SU-DHL-6 (cell line): ENCODE results near the gene ISG20L2.

Experiments used
- H2AFZ ChIP-seq: fragments of 200-600 bp; sonication (generic); 2 replicates; pipeline ENCODE4 v1.6.1; 2014; ENCODE audit warnings: low read depth, mild to moderate bottlenecking, moderate library complexity, mixed read lengths, antibody characterized with exemption, low read length; ENCODE audit not compliant: severe bottlenecking
- H3F3A ChIP-seq: fragments of 200-600 bp; shearing (Covaris generic); 2 replicates; pipeline ENCODE4 v1.6.0; 2016; ENCODE audit warnings: antibody characterized with exemption, mild to moderate bottlenecking; ENCODE audit not compliant: insufficient read depth
- H3K27ac ChIP-seq: fragments of 200-600 bp; sonication (generic); 2 replicates; pipeline ENCODE4 v1.5.1; 2016; ENCODE audit warnings: low read depth, mild to moderate bottlenecking, low read length, moderate library complexity, mixed read lengths
- H3K27me3 ChIP-seq: fragments of 200-600 bp; sonication (generic), shearing (Covaris generic); 2 replicates; pipeline ENCODE4 v1.6.0; 2014; ENCODE audit warnings: mild to moderate bottlenecking, low read length
- H3K36me3 ChIP-seq: fragments of 200-600 bp; sonication (generic); 2 replicates; pipeline ENCODE4 v1.6.1; 2014; ENCODE audit warnings: mild to moderate bottlenecking, low read length, mixed read lengths
- H3K4me2 ChIP-seq: fragments of 300-600, 200-600 bp; shearing (Covaris generic), sonication (generic); 2 replicates; pipeline ENCODE4 v1.6.0; 2014; ENCODE audit warnings: low read length, low read depth, mild to moderate bottlenecking; ENCODE audit not compliant: poor library complexity, severe bottlenecking
- H3K4me3 ChIP-seq: fragments of 200-600 bp; sonication (generic); 2 replicates; pipeline ENCODE4 v1.5.1; 2014; ENCODE audit warnings: antibody characterized with exemption, low read length, mild to moderate bottlenecking, mixed read lengths; ENCODE audit not compliant: insufficient read depth, poor library complexity, severe bottlenecking
- H3K79me2 ChIP-seq: fragments of 200-600 bp; sonication (generic); 2 replicates; pipeline ENCODE4 v1.6.1; 2014; ENCODE audit warnings: mild to moderate bottlenecking, low read length, moderate library complexity; ENCODE audit not compliant: insufficient read depth
- H3K9ac ChIP-seq: fragments of 200-600 bp; sonication (generic); 2 replicates; pipeline ENCODE4 v1.7.0; 2014; ENCODE audit warnings: mild to moderate bottlenecking, low read length
- H3K9me2 ChIP-seq: fragments of 200-600 bp; sonication (generic); replicated peaks from 2 replicates; pipeline ENCODE4 v1.6.1; 2014; ENCODE audit warnings: low read length; ENCODE audit not compliant: insufficient read depth
- H3K9me3 ChIP-seq: fragments of 200-600 bp; sonication (generic); 2 replicates; pipeline ENCODE4 v1.6.1; 2014; ENCODE audit warnings: low read length, mixed read lengths; ENCODE audit not compliant: insufficient read depth
- H4K20me1 ChIP-seq: fragments of 200-600 bp; sonication (generic); 2 replicates; pipeline ENCODE4 v1.6.1; 2014; ENCODE audit warnings: low read depth, mild to moderate bottlenecking, antibody characterized with exemption, low read length, moderate library complexity, mixed read lengths
- EZH2phosphoT487 ChIP-seq: fragments of 200-600 bp; sonication (generic), shearing (Covaris generic); conservative IDR thresholded peaks from 2 replicates; pipeline ENCODE4 v1.6.1; 2018; ENCODE audit warnings: mild to moderate bottlenecking, antibody characterized with exemption, low read length, moderate library complexity, mixed read lengths
- TF ChIP-seq, protein P1 (sequence below): fragments of 200-600 bp; sonication (generic); IDR thresholded peaks from one replicate; pipeline ENCODE4 v1.5.1; 2017; ENCODE audit warnings: antibody characterized with exemption, mild to moderate bottlenecking, low read length, moderate library complexity; ENCODE audit not compliant: insufficient read depth, poor library complexity, severe bottlenecking

The ISG20L2 gene

GRCh38 chr1:156704166-156704711 lies 24.3 kb downstream of the ISG20L2 start:
- Histone ChIP-seq H3K4me3 (no peak overlapping the region), H3K4me2 (no peak overlapping the region), H2AFZ (no peak overlapping the region), H3K36me3 (no peaks in the 10 kb centered on the region), H3F3A (no peaks in the 10 kb centered on the region), H3K9ac (no peak overlapping the region), H3K9me2 (no peaks in the 10 kb centered on the region), H3K9me3 (no peaks in the 10 kb centered on the region), H4K20me1 (no peaks in the 10 kb centered on the region), H3K79me2 (no peaks in the 10 kb centered on the region), H3K27me3 (no peaks in the 10 kb centered on the region), H3K27ac (no peak overlapping the region)
- TF ChIP-seq, protein P1, sequence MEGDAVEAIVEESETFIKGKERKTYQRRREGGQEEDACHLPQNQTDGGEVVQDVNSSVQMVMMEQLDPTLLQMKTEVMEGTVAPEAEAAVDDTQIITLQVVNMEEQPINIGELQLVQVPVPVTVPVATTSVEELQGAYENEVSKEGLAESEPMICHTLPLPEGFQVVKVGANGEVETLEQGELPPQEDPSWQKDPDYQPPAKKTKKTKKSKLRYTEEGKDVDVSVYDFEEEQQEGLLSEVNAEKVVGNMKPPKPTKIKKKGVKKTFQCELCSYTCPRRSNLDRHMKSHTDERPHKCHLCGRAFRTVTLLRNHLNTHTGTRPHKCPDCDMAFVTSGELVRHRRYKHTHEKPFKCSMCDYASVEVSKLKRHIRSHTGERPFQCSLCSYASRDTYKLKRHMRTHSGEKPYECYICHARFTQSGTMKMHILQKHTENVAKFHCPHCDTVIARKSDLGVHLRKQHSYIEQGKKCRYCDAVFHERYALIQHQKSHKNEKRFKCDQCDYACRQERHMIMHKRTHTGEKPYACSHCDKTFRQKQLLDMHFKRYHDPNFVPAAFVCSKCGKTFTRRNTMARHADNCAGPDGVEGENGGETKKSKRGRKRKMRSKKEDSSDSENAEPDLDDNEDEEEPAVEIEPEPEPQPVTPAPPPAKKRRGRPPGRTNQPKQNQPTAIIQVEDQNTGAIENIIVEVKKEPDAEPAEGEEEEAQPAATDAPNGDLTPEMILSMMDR: no peak
- TF ChIP-seq EZH2phosphoT487: no peak

DNA sequence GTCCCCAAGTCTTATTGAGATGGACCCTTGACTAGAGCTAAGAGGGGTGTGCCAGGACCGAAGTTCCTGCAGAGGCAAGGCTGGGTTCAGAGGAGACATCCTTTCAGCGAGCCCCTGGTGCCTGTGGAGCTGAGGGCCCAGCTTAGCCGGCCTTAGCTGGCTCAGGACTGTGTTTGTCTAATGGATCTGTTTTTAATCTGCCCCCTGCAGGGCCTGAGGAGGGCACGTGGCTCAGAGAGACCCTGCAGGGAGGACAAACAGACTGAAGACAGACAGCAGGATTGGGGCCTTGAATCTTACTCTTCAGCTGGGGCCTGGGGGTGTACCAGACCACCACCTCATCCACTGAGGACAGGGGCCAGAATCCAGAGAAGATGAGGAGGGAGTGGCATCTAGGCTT lies 24.8 kb downstream of the ISG20L2 start:
- Histone ChIP-seq H3K27ac (no peak overlapping the region), H3K36me3 (no peaks in the 10 kb centered on the region)
- TF ChIP-seq EZH2phosphoT487: no peak
- TF ChIP-seq, protein P1: no peak

DNA sequence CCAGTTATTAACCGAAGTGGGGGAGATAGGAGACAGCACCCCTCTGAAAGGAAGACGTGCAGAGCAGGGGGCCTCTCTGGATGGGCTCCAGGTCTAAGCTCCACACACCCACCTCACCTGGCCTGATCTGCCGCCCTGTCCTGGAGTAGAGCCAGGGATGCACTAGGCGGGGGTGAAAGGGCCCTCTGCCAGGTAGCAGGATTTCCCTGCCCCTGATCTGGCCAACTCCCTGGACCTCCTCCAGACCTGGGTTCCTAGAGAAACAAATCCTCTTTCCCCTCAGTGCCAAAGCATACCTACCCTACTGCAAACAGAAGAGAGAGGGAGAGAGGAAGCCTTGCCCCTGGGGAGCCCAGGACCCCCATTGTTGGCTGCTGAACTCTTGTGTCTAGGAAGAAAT lies 25.2 kb downstream of the ISG20L2 start:
- Histone ChIP-seq H3K9me2 (no peaks in the 10 kb centered on the region), H3K27me3 (no peaks in the 10 kb centered on the region), H4K20me1 (no peaks in the 10 kb centered on the region), H3K4me2 (no peak overlapping the region), H3F3A (no peaks in the 10 kb centered on the region), H2AFZ (no peak overlapping the region), H3K9me3 (no peaks in the 10 kb centered on the region), H3K4me3 (no peak overlapping the region), H3K36me3 (no peaks in the 10 kb centered on the region), H3K9ac (no peak overlapping the region), H3K27ac (no peak overlapping the region), H3K79me2 (no peaks in the 10 kb centered on the region)
- TF ChIP-seq, protein P1: no peak
- no peak for TF ChIP-seq EZH2phosphoT487

More for the DNA sequence above, 24.8 kb downstream of the ISG20L2 start:
- H3K4me2 ChIP-seq: no peak overlapping the region
- H3K4me3 ChIP-seq: no peak overlapping the region
- no peaks in the 10 kb centered on the region for H3K9me3 ChIP-seq
- H2AFZ ChIP-seq: no peak overlapping the region
- no peaks in the 10 kb centered on the region for H3K27me3 ChIP-seq
- H4K20me1 ChIP-seq: no peaks in the 10 kb centered on the region
- no peak overlapping the region for H3K9ac ChIP-seq
- H3K79me2 ChIP-seq: no peaks in the 10 kb centered on the region
- no peaks in the 10 kb centered on the region for H3F3A ChIP-seq
- H3K9me2 ChIP-seq: no peaks in the 10 kb centered on the region
